Heart left ventricle (tissue), 13 donors: ENCODE results near the gene MAGI1.

Experiments
- POLR2A ChIP-seq, 2 donors: fragments of 450-650 bp; IDR thresholded peaks; one replicate each; pipeline ENCODE4 v1.6.1; 2017; ENCODE audit warnings: antibody characterized with exemption in 2 of 2, mild to moderate bottlenecking in 2 of 2, moderate library complexity in 2 of 2
- TF ChIP-seq, protein P1 (sequence below), 12 donors: fragments of 200-600 bp; sonication (generic) in 4 of 12; IDR thresholded peaks; one replicate each; pipeline versions ENCODE4 v1.5.0 to v1.8.0; 2018 to 2022; ENCODE audit warnings: antibody characterized with exemption in 12 of 12, mild to moderate bottlenecking in 5 of 12
- donor health status: ischemic (EF 13 %, LVEDD 7.1; RV severe dilation, severe dysfunction).
- donor health status: DM: no; HTN: yes; CAD: no.
- donor health status: DM: no; HTN: no; CAD: no.
- donor health status: ischemic (EF 25% LVEDD 6.9; RV normal size, moderate dysfunction).
- donor health status: ischemic (EF 25% LVEDD 5.7; RV mildly dilated, moderate dysfunction).
- donor health status: ischemic (EF 35%, LVEDD 5.7; RV mildly dilated, moderate dysfunction).
- donor health status: nonischemic (EF 11% LVEDD 7.7; RV severe dilation, severe dysfunction).
- donor health status: DM: yes; HTN: yes; CAD: no.
- donor health status: PGD.
- donor health status: ischemic (EF 29% LVEDD 5.4; RV normal size, mild dysfunction).
- donor health status: nonischemic (EF 23%, LVEDD 6.1; RV moderate dilation, normal function).

DNA sequence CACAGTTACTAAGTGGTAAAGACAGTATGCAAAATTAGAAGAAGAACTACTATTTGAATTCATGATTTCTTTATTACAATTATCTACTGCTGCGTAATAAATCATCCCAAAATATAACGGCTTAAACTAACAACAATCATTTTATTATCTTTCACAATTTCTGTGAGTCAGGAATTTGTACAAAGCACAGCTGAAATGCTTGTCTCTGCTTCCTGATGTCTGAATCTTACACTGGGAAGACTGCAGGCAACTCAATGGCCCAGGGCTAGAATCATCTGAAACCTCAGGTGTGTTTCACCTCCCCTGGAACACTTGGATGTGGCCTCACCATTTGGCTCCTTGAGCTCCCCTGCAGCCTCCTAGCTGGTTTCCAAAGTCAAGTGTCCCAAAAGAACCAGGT is 145.1 kb downstream of the MAGI1 start:
- TF ChIP-seq POLR2A (IDR thresholded peaks at IDR 0.05), result no peak
- TF ChIP-seq, protein P1, sequence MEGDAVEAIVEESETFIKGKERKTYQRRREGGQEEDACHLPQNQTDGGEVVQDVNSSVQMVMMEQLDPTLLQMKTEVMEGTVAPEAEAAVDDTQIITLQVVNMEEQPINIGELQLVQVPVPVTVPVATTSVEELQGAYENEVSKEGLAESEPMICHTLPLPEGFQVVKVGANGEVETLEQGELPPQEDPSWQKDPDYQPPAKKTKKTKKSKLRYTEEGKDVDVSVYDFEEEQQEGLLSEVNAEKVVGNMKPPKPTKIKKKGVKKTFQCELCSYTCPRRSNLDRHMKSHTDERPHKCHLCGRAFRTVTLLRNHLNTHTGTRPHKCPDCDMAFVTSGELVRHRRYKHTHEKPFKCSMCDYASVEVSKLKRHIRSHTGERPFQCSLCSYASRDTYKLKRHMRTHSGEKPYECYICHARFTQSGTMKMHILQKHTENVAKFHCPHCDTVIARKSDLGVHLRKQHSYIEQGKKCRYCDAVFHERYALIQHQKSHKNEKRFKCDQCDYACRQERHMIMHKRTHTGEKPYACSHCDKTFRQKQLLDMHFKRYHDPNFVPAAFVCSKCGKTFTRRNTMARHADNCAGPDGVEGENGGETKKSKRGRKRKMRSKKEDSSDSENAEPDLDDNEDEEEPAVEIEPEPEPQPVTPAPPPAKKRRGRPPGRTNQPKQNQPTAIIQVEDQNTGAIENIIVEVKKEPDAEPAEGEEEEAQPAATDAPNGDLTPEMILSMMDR (IDR thresholded peaks at IDR 0.05), result no peak
